ENCODE measurements around the gene DDAH1.
"Not testable (repeated sequence)": the region's sequence is repeated elsewhere in the genome, so short reads cannot be mapped to it uniquely, and the experiment has no call there.

The DDAH1 gene

DNA sequence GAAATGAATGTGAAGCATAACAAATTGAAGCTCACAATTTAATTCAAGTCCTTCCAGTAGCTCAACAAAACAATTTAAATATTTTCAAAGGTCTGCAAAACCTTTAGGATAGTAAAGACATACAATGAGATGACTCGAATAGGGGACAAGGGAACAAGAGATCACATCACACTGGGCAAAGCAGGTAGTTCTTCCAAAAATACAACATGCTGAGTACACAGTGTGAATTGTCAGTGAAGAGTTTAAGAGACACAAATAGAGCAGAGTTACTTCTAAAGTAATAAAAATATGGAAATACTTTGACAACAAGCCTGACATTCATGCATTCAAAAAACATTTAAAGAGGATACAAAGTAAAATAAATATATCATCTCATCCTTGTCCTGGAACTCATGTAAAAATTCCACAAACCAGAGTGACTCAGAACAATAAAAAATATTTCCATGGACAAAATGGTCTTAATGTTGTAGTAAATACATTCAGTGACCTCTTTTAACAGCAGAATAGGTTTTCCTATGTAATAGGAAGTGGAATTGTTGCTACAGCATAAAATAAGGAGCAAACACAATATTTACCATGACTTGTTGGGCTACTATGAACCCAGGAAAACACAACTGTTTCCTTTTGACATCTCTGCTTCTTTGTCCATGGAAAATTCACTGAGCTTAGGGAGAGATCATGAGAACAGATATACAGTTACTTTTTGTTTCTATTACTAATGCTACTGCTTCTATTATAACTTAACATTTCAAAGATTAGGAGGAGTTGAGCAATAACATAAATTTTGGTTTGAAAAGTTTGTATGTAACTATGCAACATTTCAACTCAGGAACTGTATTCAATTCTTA lies 104.9 kb downstream of the DDAH1 start:
- DNase-seq (ENCODE audit: low read depth) = no peak

DNA sequence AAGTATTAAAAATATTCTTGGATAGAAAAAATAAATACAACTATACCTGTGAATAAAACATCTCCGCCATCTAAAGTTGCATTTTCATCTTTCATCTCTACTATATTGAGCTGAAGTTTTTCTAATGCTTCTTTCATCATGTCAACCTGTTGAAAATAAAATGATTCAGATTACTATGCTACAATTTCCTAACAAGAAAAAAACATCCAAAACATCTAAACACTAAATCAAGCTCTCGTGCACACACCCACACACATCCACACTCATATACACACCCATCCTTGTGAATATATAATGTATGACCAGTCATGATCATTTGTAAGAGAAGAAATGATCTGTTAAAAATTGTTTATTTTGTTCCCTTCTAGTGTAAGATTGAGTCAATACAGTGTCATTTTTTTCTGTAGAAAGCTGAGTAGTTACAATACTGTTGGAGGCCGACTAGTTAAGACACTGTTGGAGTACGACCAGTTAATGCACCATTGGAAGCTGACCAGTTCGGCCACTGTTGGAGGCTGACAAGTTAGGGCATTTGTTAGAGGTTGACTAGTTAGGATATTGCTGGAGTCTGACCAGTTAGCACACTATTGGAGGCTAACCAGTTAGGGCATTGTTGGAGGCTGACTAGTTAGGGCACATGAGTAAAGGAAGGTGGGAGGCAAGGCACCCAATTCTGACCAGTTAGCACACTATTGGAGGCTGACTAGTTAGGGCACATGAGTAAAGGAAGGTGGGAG lies 106.1 kb downstream of the DDAH1 start:
- no peak for DNase-seq (ENCODE audit: low read depth)

DNA sequence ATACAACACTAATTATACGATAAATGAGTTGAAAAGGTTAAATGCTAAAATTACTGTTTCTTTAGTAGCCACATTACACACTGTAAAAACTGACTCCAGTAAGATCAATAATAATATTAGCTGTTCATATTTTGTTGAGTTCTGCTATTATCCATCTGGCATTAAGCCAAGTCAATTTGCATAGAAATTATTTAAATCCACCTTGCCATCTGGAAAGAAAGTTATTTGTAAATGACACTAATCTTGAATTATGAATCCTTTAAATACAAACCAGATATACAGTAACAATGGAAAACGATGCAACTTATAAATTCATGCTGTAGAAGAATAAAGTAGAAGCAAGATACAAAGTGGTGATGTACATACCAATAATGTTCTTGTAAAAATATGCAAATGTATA lies 107.1 kb downstream of the DDAH1 start:
- DNase-seq (ENCODE audit: low read depth) = no peak

GRCh38 chr1:85356130-85356529 lies 108.8 kb downstream of the DDAH1 start:
- DNase-seq (ENCODE audit: low read depth) = no peak

- no peak for DNase-seq (ENCODE audit: low read depth)
Measured at GRCh38 chr1:85352055-85352454, 112.9 kb downstream of the DDAH1 start.

DNA sequence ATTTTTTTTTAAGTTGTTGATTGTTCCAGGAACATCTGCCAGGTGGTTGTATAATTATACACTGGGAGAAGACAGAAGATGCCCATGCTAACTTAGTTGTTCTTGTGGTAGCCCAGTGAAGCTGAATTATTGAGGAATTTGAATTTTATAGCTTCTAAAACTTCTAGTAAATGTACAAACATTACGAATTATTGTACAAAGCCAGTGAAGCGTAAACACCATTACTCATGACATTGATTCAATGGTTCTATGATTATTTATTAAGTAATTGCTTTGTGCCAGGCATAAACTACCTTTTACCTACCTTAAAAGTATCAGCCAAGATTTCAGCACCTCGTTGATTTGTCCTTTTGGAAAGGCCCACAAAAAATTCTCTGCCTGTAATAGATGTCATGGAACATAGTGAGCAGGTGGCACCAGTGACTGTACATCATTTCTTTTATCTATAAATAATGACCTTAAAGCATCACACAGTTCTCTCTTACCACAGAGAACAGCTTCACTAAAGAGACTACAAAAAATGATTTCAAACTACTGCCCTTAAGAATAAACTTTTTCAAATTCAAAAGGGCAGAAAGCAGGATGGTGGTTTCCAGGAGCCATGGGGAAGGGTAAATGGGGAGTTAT lies 113.6 kb downstream of the DDAH1 start:
- DNase-seq (ENCODE audit: low read depth) = no peak

GRCh38 chr1:85349224-85349623 lies 115.7 kb downstream of the DDAH1 start:
- DNase-seq (ENCODE audit: low read depth) = no peak

- DNase-seq (ENCODE audit: low read depth) = no peak
Measured at GRCh38 chr1:85347908-85348307, 117.1 kb downstream of the DDAH1 start.

DNA sequence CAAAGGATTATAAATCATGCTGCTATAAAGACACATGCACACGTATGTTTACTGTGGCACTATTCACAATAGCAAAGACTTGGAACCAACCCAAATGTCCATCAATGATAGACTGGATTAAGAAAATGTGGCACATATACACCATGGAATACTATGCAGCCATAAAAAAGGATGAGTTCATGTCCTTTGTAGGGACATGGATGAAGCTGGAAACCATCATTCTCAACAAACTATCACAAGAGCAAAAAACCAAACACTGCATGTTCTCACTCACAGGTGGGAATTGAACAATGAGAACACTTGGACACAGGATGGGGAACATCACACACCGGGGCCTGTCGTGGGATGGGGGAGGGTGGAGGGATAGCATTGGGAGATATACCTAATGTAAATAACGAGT lies 117.7 kb downstream of the DDAH1 start:
- DNase-seq (ENCODE audit: low read depth) = not testable (repeated sequence)

DNA sequence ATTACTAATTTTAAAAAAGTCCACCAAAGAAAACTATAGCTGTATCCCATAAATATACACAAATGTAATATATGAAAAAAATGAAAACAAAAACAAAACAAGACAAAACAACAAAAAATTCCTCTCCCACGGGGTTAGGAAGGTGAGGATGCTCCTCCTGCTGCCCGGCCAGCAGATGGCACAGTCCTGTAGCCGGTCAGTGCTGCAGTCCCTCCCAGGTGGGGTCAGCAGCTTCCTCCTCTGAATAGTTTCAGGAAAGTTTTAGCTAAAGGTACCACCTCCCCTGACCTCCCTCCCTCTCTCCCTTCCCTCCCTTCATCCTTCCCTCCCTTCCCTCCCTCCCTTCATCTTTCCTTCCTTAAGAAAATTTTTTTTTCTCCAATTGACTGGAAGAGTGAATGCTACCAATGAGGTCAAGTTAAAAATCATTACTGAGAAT lies 120.7 kb downstream of the DDAH1 start:
- no peak for DNase-seq (ENCODE audit: low read depth)

- peak; percentile 75 for DNase-seq (ENCODE audit: low read depth)
Measured at GRCh38 chr1:85343612-85344255, 121.2 kb downstream of the DDAH1 start.

GRCh38 chr1:85343213-85343611 lies 121.7 kb downstream of the DDAH1 start:
- DNase-seq (ENCODE audit: low read depth) = no peak

DNA sequence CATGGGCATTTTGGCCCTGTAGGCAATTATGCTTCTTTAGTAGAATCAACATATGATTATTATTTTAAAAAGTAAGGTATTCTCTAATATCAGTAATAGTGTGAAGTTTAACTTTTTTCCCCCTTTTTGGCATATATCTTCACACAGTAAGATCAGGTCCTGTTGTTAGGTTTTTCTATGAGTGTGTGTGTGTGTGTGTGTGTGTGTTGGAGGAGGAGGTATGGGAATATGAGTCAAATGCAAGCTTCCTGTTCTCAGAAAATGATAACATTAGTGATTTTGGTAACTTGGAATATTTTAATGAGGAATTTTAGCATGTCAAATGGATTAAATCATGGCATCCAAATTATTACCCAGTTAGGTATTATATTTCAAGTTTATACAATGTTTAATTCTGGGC lies 122.8 kb downstream of the DDAH1 start:
- DNase-seq (ENCODE audit: low read depth) = no peak

GRCh38 chr1:85340427-85340826 lies 124.5 kb downstream of the DDAH1 start:
- DNase-seq (ENCODE audit: low read depth) = no peak

- no peak for DNase-seq (ENCODE audit: low read depth)
Measured at GRCh38 chr1:85339656-85340399, 125.1 kb downstream of the DDAH1 start.

DNA sequence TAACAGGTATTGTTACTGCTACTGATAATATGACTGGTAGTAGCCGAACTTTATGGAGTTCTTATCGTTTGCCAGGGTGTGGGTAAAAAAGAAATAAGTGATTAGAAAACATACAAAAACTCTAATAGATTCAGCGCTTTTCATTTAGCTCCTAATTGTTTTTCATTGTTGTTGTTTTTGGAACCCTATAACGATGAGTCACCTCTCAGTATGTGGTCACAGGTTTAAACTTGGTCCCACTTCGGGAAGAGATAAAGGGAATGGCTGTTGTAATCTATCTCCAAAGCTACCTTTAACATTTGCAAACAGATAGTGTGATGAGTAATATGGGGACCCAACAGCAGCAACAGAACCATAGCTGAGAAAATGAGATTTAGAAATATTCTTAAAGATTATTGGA lies 125.9 kb downstream of the DDAH1 start:
- DNase-seq (ENCODE audit: low read depth) = no peak

DNA sequence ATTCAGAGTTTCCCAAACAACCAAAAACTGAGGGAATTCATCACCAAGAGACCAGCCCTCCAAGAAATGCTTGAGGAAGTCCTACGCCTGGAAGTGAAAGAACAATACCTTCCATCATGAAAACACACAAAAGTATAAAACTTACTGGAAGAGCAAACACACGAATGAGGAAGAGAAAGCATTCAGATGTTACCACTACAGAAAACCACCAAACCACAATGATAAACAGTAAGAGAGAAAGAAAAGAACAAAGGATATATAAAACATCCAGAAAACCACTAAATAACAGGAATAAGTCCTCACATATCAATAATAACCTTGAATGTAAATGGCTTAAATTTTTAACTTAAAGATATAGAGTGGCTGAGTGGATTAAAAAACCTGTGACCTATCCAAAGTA lies 130.0 kb downstream of the DDAH1 start:
- DNase-seq (ENCODE audit: low read depth) = no peak

DNA sequence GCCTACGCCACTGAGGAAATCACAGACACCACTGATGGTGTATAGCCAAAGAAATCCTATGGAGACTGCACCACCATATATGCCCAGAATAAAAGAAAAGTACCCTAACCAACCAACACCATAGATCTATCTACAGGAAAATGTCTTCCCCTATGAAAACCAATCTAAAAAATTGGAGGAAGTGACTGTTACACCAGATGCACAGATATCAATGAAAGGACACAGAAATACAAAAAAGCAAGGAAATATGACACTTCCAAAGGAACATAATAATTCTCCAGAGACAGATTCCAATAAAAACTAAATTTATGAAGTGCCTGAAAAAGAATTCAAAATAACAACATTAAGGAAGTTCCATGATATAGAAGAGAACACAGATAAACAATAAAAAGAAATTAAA lies 131.8 kb downstream of the DDAH1 start:
- no peak for DNase-seq (ENCODE audit: low read depth)

DNA sequence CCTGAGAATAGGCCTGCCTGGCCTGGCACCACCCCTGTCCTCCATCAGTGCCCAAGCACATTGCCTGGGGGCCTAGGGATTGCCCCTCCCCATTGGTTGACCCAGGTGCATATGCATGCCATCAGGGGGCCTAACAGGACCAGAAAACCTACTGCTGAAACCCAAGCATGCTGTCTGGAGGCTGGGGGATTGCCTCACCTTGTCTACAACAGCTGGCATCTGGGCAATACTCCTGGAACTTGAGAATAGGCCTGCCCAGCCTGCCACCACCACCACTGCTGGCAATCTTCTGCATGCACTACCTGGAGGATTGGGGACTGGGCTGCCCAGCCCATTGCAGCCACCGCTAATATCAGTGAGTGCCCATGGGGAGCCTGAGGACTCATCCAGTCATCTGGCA lies 132.4 kb downstream of the DDAH1 start:
- DNase-seq (ENCODE audit: low read depth) = no peak

DNA sequence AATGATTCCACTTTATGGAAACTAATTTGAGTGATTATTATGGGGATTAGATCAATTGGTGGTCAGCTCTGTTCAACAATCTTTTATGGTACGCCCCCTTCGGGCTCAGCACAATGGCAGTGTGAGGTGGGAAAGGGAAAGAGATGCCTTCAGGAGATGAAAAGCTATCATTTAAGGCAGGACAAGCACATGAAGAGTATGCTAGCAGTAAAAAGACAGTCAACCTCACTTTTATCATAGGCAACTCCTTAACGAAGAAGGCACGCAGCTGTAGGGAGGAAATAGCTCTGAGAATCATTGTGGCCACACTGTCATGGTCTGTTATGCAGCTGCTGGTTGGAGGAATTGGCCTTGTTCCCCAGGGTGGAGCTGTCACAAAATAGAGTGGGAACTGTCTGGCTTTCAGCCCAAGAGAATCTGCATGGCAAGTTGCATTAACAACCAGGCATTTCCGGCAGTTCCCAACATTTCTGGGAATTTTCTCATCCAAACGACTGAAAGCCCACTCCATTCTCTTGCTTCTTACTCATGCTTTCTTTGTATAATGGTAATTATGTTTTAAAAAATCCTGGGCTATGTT lies 134.2 kb downstream of the DDAH1 start:
- DNase-seq (ENCODE audit: low read depth) = peak; percentile 99

- peak; percentile 86 for DNase-seq (ENCODE audit: low read depth)
Measured at GRCh38 chr1:85330214-85330631, 134.7 kb downstream of the DDAH1 start.

All from GM04503 (cell line).